SU-DHL-6 (cell line): ENCODE results near the gene PEX7.

ENCODE experiments used
- H2AFZ ChIP-seq: fragments of 200-600 bp; sonication (generic); 2 replicates; pipeline ENCODE4 v1.6.1; 2014; ENCODE audit warnings: low read depth, mild to moderate bottlenecking, moderate library complexity, mixed read lengths, antibody characterized with exemption, low read length; ENCODE audit not compliant: severe bottlenecking
- H3F3A ChIP-seq: fragments of 200-600 bp; shearing (Covaris generic); 2 replicates; pipeline ENCODE4 v1.6.0; 2016; ENCODE audit warnings: antibody characterized with exemption, mild to moderate bottlenecking; ENCODE audit not compliant: insufficient read depth
- H3K27ac ChIP-seq: fragments of 200-600 bp; sonication (generic); 2 replicates; pipeline ENCODE4 v1.5.1; 2016; ENCODE audit warnings: low read depth, mild to moderate bottlenecking, low read length, moderate library complexity, mixed read lengths
- H3K27me3 ChIP-seq: fragments of 200-600 bp; sonication (generic), shearing (Covaris generic); 2 replicates; pipeline ENCODE4 v1.6.0; 2014; ENCODE audit warnings: mild to moderate bottlenecking, low read length
- H3K36me3 ChIP-seq: fragments of 200-600 bp; sonication (generic); 2 replicates; pipeline ENCODE4 v1.6.1; 2014; ENCODE audit warnings: mild to moderate bottlenecking, low read length, mixed read lengths
- H3K4me2 ChIP-seq: fragments of 300-600, 200-600 bp; shearing (Covaris generic), sonication (generic); 2 replicates; pipeline ENCODE4 v1.6.0; 2014; ENCODE audit warnings: low read length, low read depth, mild to moderate bottlenecking; ENCODE audit not compliant: poor library complexity, severe bottlenecking
- H3K4me3 ChIP-seq: fragments of 200-600 bp; sonication (generic); 2 replicates; pipeline ENCODE4 v1.5.1; 2014; ENCODE audit warnings: antibody characterized with exemption, low read length, mild to moderate bottlenecking, mixed read lengths; ENCODE audit not compliant: insufficient read depth, poor library complexity, severe bottlenecking
- H3K79me2 ChIP-seq: fragments of 200-600 bp; sonication (generic); 2 replicates; pipeline ENCODE4 v1.6.1; 2014; ENCODE audit warnings: mild to moderate bottlenecking, low read length, moderate library complexity; ENCODE audit not compliant: insufficient read depth
- H3K9ac ChIP-seq: fragments of 200-600 bp; sonication (generic); 2 replicates; pipeline ENCODE4 v1.7.0; 2014; ENCODE audit warnings: mild to moderate bottlenecking, low read length
- H3K9me2 ChIP-seq: fragments of 200-600 bp; sonication (generic); replicated peaks from 2 replicates; pipeline ENCODE4 v1.6.1; 2014; ENCODE audit warnings: low read length; ENCODE audit not compliant: insufficient read depth
- H3K9me3 ChIP-seq: fragments of 200-600 bp; sonication (generic); 2 replicates; pipeline ENCODE4 v1.6.1; 2014; ENCODE audit warnings: low read length, mixed read lengths; ENCODE audit not compliant: insufficient read depth
- H4K20me1 ChIP-seq: fragments of 200-600 bp; sonication (generic); 2 replicates; pipeline ENCODE4 v1.6.1; 2014; ENCODE audit warnings: low read depth, mild to moderate bottlenecking, antibody characterized with exemption, low read length, moderate library complexity, mixed read lengths
- CTCF ChIP-seq: fragments of 200-600 bp; sonication (generic); IDR thresholded peaks from one replicate; pipeline ENCODE4 v1.5.1; 2017; ENCODE audit warnings: antibody characterized with exemption, mild to moderate bottlenecking, low read length, moderate library complexity; ENCODE audit not compliant: insufficient read depth, poor library complexity, severe bottlenecking
- EZH2phosphoT487 ChIP-seq: fragments of 200-600 bp; sonication (generic), shearing (Covaris generic); conservative IDR thresholded peaks from 2 replicates; pipeline ENCODE4 v1.6.1; 2018; ENCODE audit warnings: mild to moderate bottlenecking, antibody characterized with exemption, low read length, moderate library complexity, mixed read lengths

PEX7 gene

GRCh38 chr6:136923116-136923953 is 100.9 kb downstream of the PEX7 start:
- H3K4me3 ChIP-seq, result no peak overlapping the region
- H3K36me3 ChIP-seq, result no peaks in the 10 kb centered on the region
- H3K4me2 ChIP-seq, result no peak overlapping the region
- no peak overlapping the region for H2AFZ ChIP-seq
- H3F3A ChIP-seq, result no peaks in the 10 kb centered on the region
- H4K20me1 ChIP-seq, result no peaks in the 10 kb centered on the region
- H3K9me3 ChIP-seq, result no peaks in the 10 kb centered on the region
- no peak overlapping the region for H3K27ac ChIP-seq
- no peaks in the 10 kb centered on the region for H3K27me3 ChIP-seq
- no peaks in the 10 kb centered on the region for H3K9me2 ChIP-seq
- H3K9ac ChIP-seq, result no peak overlapping the region
- TF ChIP-seq EZH2phosphoT487 (no peak), CTCF (no peak)
- H3K79me2 ChIP-seq, result no peaks in the 10 kb centered on the region

- no peak overlapping the region for H3K4me3 ChIP-seq
- TF ChIP-seq EZH2phosphoT487 (no peak), CTCF (no peak)
- no peaks in the 10 kb centered on the region for H3K9me3 ChIP-seq
- no peaks in the 10 kb centered on the region for H3K27me3 ChIP-seq
- no peaks in the 10 kb centered on the region for H3K9me2 ChIP-seq
- no peaks in the 10 kb centered on the region for H3K79me2 ChIP-seq
- no peak overlapping the region for H3K9ac ChIP-seq
- H3K36me3 ChIP-seq, result no peaks in the 10 kb centered on the region
- H3K4me2 ChIP-seq, result no peak overlapping the region
- no peaks in the 10 kb centered on the region for H4K20me1 ChIP-seq
- H3F3A ChIP-seq, result no peaks in the 10 kb centered on the region
- no peak overlapping the region for H2AFZ ChIP-seq
- no peak overlapping the region for H3K27ac ChIP-seq
Observed at GRCh38 chr6:136923954-136924673, 101.7 kb downstream of the PEX7 start.

- no peaks in the 10 kb centered on the region for H3F3A ChIP-seq
- H3K4me2 ChIP-seq, result no peak overlapping the region
- TF ChIP-seq CTCF, result no peak
- TF ChIP-seq EZH2phosphoT487, result no peak
- no peak overlapping the region for H3K4me3 ChIP-seq
- H3K9me3 ChIP-seq, result no peaks in the 10 kb centered on the region
- no peak overlapping the region for H3K27ac ChIP-seq
- H2AFZ ChIP-seq, result no peak overlapping the region
- H3K9ac ChIP-seq, result no peak overlapping the region
- H3K9me2 ChIP-seq, result no peaks in the 10 kb centered on the region
- H3K27me3 ChIP-seq, result no peaks in the 10 kb centered on the region
- no peaks in the 10 kb centered on the region for H3K36me3 ChIP-seq
- no peaks in the 10 kb centered on the region for H3K79me2 ChIP-seq
- H4K20me1 ChIP-seq, result no peaks in the 10 kb centered on the region
Observed at GRCh38 chr6:136926383-136926782, 104.0 kb downstream of the PEX7 start.
